Mesothelial cell of epicardium (in vitro differentiated cells): Measurements from ENCODE around the gene MRFAP1. TPM values are rescaled to one million over a fixed set of nuclear protein-coding genes. Genes with fewer than 3 reads are reported as not detected.

Source experiments
- DNase-seq, 2 experiments: peaks; one replicate each; pipeline ENCODE4 v3.0.0; 2021; ENCODE audit warnings: low spot score in 2 of 2; ENCODE audit not compliant: unreplicated experiment in 2 of 2
- H3K27ac Mint-ChIP-seq: 2 replicates; pipeline ENCODE4 v1.8.0; 2021; ENCODE audit warnings: mixed read lengths
- H3K27me3 Mint-ChIP-seq: 2 replicates; pipeline ENCODE4 v1.8.0; 2021; ENCODE audit warnings: low read depth, mixed read lengths
- H3K36me3 Mint-ChIP-seq: 2 replicates; pipeline ENCODE4 v1.8.0; 2021; ENCODE audit warnings: mixed read lengths
- H3K4me1 Mint-ChIP-seq: 2 replicates; pipeline ENCODE4 v1.8.0; 2021; ENCODE audit warnings: mixed read lengths
- H3K4me3 Mint-ChIP-seq: 2 replicates; pipeline ENCODE4 v1.8.0; 2021; ENCODE audit warnings: mild to moderate bottlenecking, moderate library complexity, mixed read lengths
- H3K9me3 Mint-ChIP-seq: 2 replicates; pipeline ENCODE4 v1.8.0; 2021; ENCODE audit warnings: mixed read lengths
- total RNA-seq: library from RNA; stranded (reverse); gene quantifications from 3 replicates; pipeline ENCODE4 v1.2.1, GENCODE V29; 2021
- TF ChIP-seq, protein P1 (sequence below): fragments of 200-600 bp; sonication (generic); IDR thresholded peaks from one replicate; pipeline ENCODE4 v1.5.0; 2021; ENCODE audit warnings: antibody characterized with exemption; ENCODE audit not compliant: unreplicated experiment

The MRFAP1 gene
- total RNA-seq, 1 donor from 2014 or later: 242 TPM

DNA sequence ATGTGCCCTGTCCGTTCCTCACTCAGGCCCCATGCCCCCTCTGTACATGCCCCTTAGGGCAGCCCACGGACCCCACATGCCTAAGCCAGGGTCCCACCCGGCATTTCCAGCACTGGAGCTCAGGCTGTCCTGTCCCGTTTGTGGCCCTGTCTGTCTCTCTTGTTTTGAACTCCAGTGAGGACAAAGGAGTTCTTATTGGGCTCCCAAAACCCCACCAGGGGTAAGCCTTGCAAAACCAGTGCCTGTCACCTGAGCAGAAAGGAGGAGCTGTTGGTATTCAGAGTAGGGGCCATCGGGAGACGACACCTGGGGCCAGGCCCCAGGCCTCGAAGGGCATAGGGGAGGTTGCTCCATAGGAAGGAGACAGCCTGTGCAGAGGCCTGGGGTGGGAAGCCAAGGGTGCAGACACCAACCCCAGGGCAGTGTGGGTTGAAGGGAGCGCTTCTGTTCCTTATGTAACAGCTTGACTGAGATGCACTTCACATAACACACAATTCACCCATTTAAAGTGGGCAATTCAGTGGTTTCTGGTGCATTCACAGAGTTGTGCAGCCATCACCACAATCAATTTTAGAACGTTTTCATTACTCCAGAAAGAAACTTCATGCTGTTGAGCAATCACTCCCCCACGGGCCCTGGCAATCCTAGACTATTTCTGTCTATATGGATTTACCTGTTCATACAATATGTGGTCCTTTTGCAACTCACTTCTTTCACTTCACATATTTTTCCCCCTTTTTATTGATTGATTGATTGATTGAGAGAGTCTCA, 33.8 kb upstream of the MRFAP1 start:
- no peak for DNase-seq
- Mint-ChIP-seq H3K4me1 (no peaks in the 10 kb centered on the region), H3K9me3 (peaks cover 14% of the 10 kb centered on the region), H3K27me3 (no peaks in the 10 kb centered on the region), H3K36me3 (peaks cover 60% of the 10 kb centered on the region), H3K27ac (no peak overlapping the region), H3K4me3 (no peak overlapping the region)
- TF ChIP-seq, protein P1, sequence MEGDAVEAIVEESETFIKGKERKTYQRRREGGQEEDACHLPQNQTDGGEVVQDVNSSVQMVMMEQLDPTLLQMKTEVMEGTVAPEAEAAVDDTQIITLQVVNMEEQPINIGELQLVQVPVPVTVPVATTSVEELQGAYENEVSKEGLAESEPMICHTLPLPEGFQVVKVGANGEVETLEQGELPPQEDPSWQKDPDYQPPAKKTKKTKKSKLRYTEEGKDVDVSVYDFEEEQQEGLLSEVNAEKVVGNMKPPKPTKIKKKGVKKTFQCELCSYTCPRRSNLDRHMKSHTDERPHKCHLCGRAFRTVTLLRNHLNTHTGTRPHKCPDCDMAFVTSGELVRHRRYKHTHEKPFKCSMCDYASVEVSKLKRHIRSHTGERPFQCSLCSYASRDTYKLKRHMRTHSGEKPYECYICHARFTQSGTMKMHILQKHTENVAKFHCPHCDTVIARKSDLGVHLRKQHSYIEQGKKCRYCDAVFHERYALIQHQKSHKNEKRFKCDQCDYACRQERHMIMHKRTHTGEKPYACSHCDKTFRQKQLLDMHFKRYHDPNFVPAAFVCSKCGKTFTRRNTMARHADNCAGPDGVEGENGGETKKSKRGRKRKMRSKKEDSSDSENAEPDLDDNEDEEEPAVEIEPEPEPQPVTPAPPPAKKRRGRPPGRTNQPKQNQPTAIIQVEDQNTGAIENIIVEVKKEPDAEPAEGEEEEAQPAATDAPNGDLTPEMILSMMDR: no peak

DNA sequence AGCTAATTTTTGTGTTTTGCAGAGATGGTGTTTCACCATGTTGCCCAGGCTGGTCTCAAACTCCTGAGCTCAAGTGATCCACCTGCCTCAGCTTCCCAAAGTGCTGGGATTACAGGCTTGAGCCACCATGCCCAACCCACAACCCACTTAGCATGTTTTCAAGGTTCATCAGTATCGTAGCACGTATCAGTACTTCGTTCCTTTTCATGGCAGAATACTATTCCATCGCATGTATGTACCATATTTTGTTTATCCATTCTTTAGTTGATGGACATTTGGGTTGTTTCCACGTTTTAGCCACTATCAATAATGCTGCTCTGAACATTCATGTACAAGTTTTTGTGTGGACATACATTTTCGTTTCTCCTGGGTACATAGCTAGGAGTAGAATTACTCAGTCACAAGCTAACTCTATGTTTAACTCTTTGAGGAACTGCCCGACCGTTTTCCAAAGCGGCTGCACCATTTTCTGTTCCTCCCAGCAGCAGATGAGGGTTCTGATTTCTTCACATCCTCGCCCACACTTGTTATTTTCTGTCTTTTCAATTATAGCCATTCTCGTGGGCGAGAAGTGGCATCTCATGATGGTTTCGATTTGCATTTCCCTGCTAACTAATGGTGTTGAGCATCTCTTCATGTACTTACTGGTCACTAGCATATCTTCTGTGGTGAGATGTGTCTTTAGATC, 33.0 kb upstream of the MRFAP1 start:
- no peak for DNase-seq
- TF ChIP-seq, protein P1: no peak
- H3K4me1 Mint-ChIP-seq: no peaks in the 10 kb centered on the region
- H3K36me3 Mint-ChIP-seq: peaks cover 56% of the 10 kb centered on the region
- H3K9me3 Mint-ChIP-seq: peaks cover 14% of the 10 kb centered on the region
- no peak overlapping the region for H3K27ac Mint-ChIP-seq
- no peaks in the 10 kb centered on the region for H3K27me3 Mint-ChIP-seq
- H3K4me3 Mint-ChIP-seq: no peak overlapping the region

DNA sequence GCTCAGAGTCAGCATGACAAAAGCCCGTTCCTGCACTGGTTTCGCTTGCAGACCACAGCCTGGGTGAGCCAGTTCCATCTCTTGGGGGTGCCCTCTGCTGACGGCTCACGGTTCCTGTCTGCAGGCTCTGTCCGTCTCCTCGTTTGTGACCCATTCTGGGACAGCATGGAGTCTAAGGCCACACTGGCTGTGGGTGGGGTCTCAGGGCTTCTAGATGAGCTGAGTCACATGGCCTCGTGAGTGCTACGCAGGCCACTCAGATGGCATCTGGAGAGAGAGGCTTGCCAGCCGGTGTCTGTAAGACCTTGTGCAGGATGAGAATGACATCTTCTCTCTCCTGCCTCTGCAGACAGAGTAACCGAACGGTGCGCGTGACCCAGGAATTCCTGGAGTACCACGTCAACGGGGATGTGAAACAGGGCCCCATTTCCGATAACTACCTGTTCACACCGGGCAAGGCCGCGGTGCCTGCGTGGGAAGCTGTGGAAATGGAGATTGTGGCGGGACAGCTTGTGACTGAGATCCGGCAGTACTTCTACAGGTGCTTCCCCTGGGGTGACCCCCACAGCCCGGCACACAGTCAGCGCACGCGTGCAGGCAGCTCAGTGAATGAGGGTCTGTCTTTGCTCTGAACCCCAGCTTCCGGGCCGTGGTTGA, 31.6 kb upstream of the MRFAP1 start:
- Mint-ChIP-seq H3K27me3 (no peaks in the 10 kb centered on the region), H3K36me3 (peaks cover 53% of the 10 kb centered on the region), H3K27ac (no peak overlapping the region), H3K4me1 (no peaks in the 10 kb centered on the region), H3K9me3 (peaks cover 14% of the 10 kb centered on the region), H3K4me3 (no peak overlapping the region)
- no peak for DNase-seq
- TF ChIP-seq, protein P1: no peak

DNA sequence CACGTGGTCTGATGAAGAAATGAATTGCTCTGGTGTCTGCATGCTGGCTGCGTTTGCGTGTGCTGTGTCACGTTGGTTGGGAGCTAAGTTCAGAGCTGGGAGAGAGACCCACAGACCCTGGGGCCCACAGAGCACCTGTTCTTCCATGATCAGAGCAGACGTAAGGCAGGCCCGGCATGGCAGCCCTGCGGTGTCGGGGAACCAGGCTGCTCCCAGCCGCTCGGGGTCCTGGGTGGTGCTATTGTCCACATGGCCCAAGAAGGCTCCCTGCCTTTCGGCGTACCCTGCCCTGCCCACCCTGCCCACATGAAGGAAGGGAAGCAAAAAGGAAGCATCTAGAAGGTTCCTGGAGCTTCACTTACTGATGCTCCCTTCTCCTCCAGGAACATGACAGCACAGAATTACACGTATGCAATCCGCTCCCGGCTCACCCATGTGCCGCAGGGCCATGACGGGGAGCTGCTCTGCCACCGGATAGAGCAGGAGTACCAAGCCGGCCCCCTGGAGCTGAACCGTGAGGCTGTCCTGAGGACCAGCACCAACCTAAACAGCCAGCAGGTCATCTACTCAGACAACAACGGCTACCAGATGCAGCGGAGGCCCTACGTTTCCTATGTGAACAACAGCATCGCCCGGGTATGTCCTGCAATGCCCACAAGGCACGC, 30.9 kb upstream of the MRFAP1 start:
- TF ChIP-seq, protein P1: no peak
- DNase-seq: no peak
- no peak overlapping the region for H3K4me3 Mint-ChIP-seq
- no peak overlapping the region for H3K27ac Mint-ChIP-seq
- H3K4me1 Mint-ChIP-seq: no peaks in the 10 kb centered on the region
- no peaks in the 10 kb centered on the region for H3K27me3 Mint-ChIP-seq
- H3K9me3 Mint-ChIP-seq: peaks cover 12% of the 10 kb centered on the region
- peaks cover 48% of the 10 kb centered on the region for H3K36me3 Mint-ChIP-seq

DNA sequence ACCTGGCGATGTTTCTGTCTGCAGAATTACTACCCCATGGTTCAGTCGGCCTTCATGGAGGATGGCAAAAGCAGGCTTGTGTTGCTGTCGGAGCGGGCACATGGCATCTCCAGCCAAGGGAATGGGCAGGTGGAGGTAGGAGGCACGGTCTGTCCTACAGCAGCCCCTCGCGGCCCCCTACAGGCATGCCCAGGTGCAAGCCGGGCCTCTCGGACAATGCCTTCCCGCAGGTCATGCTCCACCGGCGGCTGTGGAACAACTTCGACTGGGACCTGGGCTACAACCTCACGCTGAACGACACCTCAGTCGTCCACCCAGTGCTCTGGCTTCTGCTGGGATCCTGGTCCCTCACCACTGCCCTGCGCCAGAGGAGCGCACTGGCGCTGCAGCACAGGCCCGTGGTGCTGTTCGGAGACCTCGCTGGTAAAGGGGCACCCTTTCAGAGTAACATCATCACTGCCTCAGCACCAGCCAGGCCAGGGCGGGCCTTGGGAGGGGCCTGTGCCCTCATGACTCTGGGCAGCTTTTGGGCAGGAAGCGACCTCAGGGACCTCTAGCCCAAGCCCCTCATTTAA, 29.5 kb upstream of the MRFAP1 start:
- Mint-ChIP-seq H3K9me3 (peaks cover 5% of the 10 kb centered on the region), H3K27ac (no peak overlapping the region), H3K4me3 (no peak overlapping the region), H3K27me3 (no peaks in the 10 kb centered on the region), H3K36me3 (peaks cover 35% of the 10 kb centered on the region), H3K4me1 (no peaks in the 10 kb centered on the region)
- DNase-seq: no peak
- TF ChIP-seq, protein P1: no peak
